Activated T-cell treated with anti-CD3 and anti-CD28 coated beads for 24 hours (primary cell): Measurements from ENCODE around the gene AZIN2.
"Not testable (repeated sequence)": the region's sequence is repeated elsewhere in the genome, so short reads cannot be mapped to it uniquely, and the experiment has no call there.

Experiments
- DNase-seq: peaks from one replicate; pipeline ENCODE4 v3.0.0-alpha.2; 2020; ENCODE audit warnings: low read depth

The AZIN2 gene

DNA sequence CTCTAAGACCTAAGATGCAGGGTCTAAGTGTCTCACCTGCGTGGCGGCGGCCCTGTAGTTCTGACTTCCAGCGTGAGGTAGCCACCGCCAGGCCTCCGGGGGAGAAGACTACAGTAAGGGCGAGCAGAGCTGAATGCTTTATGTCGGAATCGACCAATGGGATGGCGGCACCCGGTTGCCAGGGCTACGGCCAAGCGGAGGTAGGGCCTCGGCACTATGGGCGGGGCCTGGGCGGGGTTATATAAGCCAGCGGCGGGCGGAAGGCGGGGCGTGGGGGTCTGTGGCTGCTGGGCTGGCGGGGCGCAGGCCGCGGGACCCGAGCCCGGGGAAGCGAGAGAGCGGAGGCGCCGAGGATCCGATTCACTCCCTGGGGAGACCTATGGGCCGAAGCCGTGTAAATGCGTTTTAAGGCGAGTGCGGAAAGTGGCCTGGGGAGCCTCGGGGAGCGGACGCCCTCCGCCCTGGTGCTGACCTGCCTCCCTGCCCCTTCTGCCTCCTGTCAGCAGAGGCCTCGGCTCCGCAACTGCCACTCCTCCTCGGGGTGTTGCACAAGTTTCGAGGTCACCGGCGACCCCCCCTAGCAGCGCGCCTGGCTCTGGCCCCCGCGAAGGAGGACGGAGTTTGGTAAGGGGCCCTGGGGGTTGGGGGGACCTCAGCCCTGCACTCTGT, at the start of gene AZIN2:
Gene AZIN2 (plus strand): TSS at position 269 of the 669 bp plus-strand sequence. CDS start 1,097 bp downstream, outside the sequence.
- DNase-seq: peak; percentile 92

DNA sequence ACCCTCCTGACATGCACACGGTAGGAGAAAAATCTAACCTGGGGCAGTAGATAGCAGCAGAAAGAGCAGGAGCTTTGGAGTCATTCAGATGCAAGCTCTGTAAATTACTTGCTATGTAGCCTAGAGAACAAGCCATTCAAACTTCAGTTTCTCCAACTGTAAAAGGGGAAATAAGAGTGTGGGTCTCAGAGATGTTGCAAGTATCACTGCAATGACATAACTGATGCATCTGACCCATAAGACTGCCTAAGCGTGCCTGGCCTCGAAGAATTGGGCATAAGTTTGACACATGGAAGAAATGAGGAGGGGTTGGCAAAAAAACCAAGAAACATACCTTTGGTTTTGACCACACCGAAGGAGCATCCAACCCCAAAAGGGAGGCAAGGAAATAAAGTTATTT, 49.4 kb upstream of the AZIN2 start:
- DNase-seq: no peak

DNA sequence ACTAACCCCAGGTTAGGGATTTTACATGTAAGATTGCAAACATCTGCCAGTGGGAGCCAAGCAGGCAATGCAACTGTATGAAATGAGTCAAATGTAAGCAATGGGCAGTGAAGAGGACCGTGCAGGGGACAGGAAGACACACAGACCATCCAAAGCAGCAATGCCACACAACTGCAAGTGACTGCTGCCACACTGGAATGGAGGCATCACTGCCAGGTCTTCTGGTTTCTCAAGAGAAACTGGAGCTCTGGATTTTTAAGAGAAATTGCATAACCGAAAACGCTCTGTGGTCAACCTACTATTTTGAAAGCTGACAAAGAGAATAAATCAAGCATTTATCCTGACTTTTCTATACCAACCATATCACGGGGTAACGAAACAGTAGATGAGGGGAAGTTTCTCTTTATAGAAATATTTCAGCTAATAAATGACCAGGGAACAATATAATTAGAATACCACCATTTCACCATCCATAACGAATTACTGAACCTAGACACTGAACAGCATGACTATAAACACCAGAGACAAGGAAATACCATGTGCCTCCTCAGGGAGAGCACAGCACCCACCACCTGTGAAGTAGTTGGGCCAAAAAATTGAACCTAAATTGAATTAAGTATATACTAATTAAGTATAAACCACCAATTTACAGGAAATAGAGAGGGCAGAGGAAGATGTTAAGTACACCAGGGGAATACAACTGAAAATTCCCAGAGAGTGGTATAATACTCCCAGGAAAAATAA, 48.7 kb upstream of the AZIN2 start:
- no peak for DNase-seq

DNA sequence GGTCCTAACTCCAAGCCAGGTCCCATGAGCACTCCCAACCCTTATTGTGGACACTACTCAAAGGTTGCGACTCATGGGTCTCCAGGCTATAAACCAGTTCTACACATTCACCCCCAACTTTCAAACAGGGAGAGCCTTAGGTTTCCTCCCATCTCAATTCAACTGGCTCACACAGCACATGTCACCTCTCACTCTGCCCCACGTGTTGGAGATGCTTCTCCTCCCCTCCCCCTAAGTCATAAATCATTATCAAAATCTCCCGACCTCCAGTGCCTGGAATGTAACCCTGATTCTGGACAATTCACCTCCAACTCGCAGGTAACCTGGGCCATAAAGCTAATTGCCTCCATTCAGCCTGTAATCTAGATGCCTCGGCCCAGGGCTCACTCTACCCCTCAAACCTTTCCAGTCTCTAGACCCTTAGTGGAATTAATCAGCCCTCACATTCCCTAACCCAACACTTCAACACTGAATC, 44.9 kb upstream of the AZIN2 start:
- no peak for DNase-seq

- DNase-seq: peak; percentile 92
Observed at GRCh38 chr1:33036526-33037503, 44.1 kb upstream of the AZIN2 start, which contains the start of gene AK2. AK2 (minus strand) TSS chr1:33036883; CDS start chr1:33036828, 55 bp downstream.

- DNase-seq: no peak
Observed at GRCh38 chr1:33039840-33040239, 41.1 kb upstream of the AZIN2 start.

DNA sequence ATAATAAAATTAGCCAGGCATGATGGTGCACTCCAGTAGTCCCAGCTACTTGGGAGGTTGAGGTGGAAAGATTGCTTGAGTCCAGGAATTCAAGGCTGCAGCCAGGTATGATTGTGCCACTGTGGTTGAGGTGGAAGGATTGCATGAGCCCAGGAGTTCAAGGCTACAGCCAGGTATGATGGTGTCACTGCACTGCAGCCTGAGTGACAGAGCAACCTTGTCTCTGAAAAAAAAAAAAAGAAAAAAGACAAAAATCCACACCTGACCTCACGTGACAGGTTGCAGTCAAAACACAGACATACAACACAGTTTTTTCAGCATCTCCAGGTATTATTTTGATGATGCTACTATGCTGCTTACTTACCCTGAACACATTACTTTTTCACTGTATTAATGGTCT, 39.9 kb upstream of the AZIN2 start:
- DNase-seq: no peak

DNA sequence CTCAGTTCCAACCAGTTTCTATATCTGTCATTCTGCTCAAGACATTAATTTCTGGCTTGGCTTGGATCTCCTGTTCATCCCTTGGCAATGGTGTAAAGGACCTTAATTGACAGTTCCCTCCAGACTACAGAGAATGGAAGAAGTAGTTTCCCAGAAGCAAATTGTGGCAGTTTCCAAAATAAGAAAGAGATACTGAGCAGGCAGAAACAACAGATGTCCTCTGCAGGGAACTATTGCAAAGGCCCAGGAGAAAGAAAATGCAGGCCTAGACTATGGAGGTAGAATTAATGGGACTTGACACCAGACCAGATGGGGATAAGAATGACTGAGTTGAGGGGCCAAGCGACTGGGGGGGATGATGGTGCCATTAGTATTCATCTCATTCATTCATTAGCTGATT, 38.1 kb upstream of the AZIN2 start:
- DNase-seq: no peak

DNA sequence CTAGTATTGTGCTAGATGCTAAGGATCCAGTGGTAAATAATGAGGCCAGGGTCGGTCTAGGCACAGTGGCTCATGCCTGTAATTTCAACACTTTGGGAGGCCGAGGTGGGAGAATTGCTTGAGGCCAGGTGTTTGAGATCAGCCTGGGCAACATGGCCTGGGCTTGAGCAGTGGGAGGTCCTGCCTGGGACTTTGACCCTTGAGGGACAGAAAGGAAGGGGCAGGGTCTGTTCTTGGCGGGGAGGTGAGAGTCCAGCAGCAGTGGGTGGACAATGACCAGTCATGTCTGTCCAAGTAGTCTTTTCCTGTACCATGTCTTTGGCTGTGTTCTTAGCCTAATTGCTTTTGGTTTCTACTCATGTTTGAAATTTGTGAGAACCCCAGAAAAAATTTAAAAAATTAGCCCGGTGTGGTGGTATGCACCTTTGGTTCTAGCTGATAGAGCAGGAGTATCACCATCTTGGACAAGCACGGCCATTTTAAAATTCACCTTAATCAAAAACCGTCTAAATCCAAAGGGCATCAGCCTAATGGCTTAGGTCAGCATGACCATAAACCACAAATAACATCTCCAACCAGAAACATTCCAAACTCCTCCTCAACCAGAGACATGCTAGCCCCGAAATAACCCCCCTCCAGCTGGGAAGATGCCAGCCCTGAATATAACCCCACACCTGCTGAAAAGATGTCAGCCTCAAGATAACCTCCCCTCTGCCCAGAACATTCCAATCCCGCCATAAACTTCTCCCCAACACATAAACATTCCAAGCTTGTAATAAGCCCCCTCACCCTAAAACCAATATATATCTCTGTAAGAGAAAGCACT, 37.5 kb upstream of the AZIN2 start:
- DNase-seq: no peak

GRCh38 chr1:33045246-33045645, 35.7 kb upstream of the AZIN2 start:
- no peak for DNase-seq

DNA sequence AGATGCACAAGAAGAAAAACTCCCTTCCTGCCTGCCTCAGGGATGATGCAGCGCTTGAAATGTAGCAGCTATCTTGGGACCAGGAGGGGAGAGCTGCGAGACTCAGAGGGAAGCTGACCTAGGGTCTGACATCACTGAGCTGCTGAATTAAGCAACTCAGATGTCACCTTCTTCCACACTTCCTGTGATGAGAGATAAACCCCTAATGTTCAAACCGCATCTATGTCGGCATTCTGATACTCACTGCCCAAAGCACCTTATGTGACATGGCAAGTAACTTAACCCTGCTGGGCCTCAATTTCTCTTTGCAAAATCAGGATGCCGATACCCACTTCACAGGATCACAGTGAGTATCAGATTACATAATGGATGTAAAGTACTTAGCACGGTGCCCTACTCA, 35.1 kb upstream of the AZIN2 start:
- no peak for DNase-seq

DNA sequence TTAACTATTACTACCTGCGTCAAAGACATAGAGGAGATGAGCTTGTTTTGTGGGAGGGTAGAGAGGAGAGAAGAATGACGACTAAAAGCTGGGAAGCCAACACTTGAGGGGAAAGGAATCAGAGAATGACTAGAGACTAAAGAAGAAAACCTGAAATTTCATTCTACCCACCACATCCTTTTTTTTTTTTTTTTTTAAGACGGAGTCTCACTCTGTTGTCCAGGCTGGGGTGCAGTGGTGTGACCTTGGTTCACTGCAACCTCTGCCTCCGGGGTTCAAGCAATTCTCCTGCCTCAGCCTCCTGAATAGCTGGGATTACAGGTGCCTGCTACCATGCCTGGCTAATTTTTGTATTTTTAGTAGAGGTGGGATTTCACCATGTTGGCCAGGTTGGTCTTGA, 34.7 kb upstream of the AZIN2 start:
- not testable (repeated sequence) for DNase-seq

- DNase-seq: no peak
Observed at GRCh38 chr1:33047290-33047689, 33.7 kb upstream of the AZIN2 start.

GRCh38 chr1:33047839-33048305, 33.1 kb upstream of the AZIN2 start:
- no peak for DNase-seq

DNA sequence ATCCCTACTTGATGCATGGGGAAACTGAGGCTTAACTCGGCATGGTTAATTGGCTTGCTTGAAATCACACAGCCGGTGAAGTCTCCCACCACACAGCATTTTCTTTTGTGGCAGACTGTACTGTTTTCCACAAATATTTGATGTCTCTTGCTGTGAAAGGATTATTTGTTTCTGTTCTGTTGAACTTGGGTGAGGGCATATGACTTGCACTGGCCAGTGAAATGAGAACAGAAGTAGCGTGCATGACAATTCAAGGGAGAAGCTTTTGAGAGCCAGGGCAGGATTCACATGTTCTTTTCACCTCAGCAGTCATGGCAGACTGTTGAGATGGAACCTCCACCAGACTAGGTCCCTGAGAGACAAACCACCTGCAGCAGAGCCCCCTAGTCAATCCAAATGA, 32.5 kb upstream of the AZIN2 start:
- no peak for DNase-seq

DNA sequence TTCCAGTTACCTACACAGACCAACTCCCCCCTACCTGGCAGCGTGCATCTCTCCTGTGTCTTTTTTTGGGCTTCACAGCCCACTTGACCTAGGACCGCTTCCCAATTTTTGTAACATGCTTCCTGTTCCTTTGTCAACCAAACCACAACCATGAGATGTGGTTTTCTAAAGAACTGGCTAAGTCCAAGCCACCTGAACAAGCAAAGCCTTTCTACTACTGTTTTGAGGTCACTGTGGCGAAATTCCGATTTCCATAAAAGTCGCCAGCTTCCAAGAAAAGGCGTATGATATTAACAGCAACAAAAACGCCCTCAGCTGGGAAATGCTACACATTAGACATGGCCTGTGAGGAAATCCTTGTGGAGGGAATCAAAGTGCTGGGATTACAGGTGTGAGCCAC, 31.6 kb upstream of the AZIN2 start:
- DNase-seq: no peak

DNA sequence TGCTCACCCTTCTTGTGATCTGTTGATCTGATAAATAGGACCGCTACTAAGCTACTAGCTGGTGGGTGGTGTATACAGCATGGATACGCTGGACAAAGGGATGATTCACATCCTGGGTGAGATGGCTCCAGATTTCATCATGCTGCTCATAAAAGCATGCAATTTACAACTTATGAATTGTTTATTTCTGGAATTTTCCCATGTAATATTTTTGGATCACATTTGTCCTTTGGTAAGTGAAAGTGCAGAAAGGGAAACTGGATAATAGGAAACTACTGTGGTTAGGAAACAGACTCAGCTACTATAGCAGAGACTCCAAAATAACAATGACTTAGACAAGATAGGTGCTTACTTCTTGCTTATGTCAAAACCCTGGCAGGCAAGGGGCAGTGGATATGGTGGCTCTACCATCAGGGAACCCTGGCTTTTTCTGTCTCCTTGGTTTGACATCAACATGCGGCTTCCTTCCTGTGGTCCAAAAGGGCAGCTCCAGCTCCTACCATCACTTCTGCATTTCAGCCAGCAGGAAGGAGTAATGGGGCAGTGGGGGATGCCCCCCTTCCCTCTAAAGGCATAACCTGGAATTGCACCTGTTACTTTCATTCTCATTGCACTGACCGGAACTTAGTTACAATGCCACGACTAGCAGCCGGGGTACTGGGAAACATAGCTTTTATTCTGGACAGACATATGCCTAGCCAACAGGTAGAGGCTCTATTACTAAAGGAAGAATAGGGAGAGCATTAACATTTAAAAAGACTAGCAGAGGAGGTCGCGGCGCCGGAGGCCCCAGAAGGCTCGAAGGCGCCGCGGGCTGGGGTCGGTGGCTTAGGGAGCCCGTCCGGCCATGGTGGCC, 30.5 kb upstream of the AZIN2 start:
- no peak for DNase-seq

- peak; percentile 7 for DNase-seq
Observed at GRCh38 chr1:33055210-33056008, 25.5 kb upstream of the AZIN2 start.

DNA sequence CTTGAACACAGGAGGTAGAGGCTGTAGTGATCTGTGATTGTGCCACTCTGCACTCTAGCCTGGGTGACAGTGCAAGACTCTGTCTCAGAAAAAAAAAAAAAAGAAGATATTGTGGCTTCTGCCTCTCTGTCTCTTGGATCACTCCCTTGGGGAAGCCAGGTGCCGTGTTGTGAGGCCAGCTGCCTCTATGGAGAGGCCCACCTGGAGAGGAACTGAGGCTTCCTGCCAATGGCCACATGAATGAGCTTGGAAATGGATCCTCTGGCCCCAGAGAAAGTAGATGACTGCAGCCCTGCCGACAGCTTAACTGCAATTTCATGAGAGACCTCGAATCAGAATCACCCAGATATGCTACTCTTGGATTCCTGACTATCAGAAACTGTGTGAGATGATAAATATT, 24.5 kb upstream of the AZIN2 start:
- DNase-seq: no peak
